Activated B cell treated with CpG ODN at 0.5 μM for 24 hours (primary cell): ENCODE results near the gene CLCN7. TPM values are rescaled to one million over a fixed set of nuclear protein-coding genes. Genes with fewer than 3 reads are reported as not detected.

Source experiments
- ATAC-seq: fragments of 200-7000 bp; cut with Tn5 transposase; one replicate; pipeline ENCODE4 v1.10.0; 2021; ENCODE audit warnings: low read depth, mild to moderate bottlenecking, moderate library complexity
- CTCF ChIA-PET: fragments of 350-600 bp; sonication (Branson Sonifier 250); formaldehyde crosslinking; loops from one replicate; lab custom pipeline; 2021; ENCODE audit warnings: antibody characterized with exemption; lab: Charles Lee
- POLR2A ChIA-PET: fragments of 350-600 bp; sonication (Branson Sonifier 250); formaldehyde crosslinking; loops from one replicate; lab custom pipeline; 2021; ENCODE audit warnings: antibody characterized with exemption; lab: Charles Lee
- DNase-seq: peaks from one replicate; pipeline ENCODE4 v3.0.0; 2022
- H3K27ac Mint-ChIP-seq: one replicate; pipeline ENCODE4 v1.8.0; 2020; ENCODE audit warnings: mixed read lengths
- H3K27me3 Mint-ChIP-seq: one replicate; pipeline ENCODE4 v1.8.0; 2021; ENCODE audit warnings: mixed read lengths
- H3K36me3 Mint-ChIP-seq: one replicate; pipeline ENCODE4 v1.8.0; 2021; ENCODE audit warnings: low read depth, mixed read lengths
- H3K4me1 Mint-ChIP-seq: one replicate; pipeline ENCODE4 v1.8.0; 2021; ENCODE audit warnings: mixed read lengths
- H3K4me3 Mint-ChIP-seq: one replicate; pipeline ENCODE4 v1.8.0; 2020; ENCODE audit warnings: mild to moderate bottlenecking, mixed read lengths
- H3K9me3 Mint-ChIP-seq: one replicate; pipeline ENCODE4 v1.8.0; 2020; ENCODE audit warnings: mixed read lengths
- intact Hi-C: fragments of 100-400 bp; cut with micrococcal nuclease; formaldehyde crosslinking; loops from one replicate; pipeline ENCODE4 v1.15.1; 2024
- total RNA-seq: library from RNA; stranded (reverse); gene quantifications from 2 replicates; pipeline ENCODE4 v1.2.3, GENCODE V29; 2022
- TF ChIP-seq, protein P1 (sequence below): fragments of 200-600 bp; IDR thresholded peaks from one replicate; pipeline ENCODE4 v1.8.0; 2022; ENCODE audit warnings: antibody characterized with exemption, mild to moderate bottlenecking

Gene CLCN7
- total RNA-seq, 1 donor from 2014 or later, result 144 TPM

DNA sequence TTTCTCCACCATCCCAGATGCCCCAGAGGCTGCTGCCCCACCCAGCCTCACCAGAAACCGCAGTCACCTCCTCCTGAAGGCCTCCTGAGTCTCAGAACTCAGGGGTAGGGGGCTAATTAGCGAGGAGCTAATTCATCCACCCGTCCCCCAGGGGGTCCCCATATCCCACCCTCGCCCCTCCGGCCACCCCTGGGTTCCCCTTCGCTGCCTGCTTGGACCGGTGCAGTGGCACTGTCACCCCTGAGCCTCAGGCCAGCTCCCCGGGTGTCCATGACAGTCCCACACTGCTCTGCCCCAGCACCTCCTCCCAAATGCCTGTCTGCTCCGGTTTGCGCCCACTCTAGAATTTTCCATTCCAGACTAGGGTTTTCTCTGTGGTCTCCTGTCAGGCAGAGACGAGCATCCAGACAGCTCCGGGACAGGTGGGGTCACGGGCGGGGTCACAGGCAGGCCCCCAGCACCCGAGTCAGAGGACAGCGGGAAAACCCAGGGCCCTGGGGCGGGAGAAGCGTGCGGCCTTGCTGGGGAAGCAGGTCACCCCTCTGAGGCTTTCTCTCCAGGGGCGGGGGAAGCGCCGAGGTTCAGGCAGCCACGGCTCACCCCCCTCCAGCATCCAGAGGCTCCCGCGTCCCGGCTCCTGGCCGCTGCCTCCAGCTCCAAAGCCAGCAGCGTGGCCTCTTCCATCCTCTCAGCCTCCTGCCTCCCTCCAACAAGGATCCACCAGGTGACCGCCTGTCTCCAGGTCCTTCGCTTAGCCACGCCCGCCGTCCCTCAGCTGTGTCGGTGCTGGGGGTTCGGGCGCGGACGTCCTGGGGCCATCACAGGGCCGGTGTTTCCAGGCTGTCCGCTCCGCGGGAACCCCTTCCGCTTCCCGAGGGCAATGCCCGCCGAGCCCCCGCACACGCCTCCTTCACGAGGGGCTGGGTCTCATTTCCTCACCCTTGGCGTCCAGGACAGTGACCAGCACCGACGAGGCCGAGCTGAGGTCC, 47.1 kb downstream of the CLCN7 start:
- H3K9me3 Mint-ChIP-seq, result no peaks in the 10 kb centered on the region
- DNase-seq, result no peak
- intact Hi-C loops, result loop anchor here (2.0 to 5.0 kb wide), 2 partner anchors 111 to 135 kb away; no protein-coding TSS in a partner anchor
- peaks cover 4% of the 10 kb centered on the region for H3K4me1 Mint-ChIP-seq
- no peak overlapping the region for H3K27ac Mint-ChIP-seq
- ChIA-PET POLR2A (interaction anchor here (1.0 to 2.5 kb wide), 6 partner anchors 7 to 278 kb away, joined by 4 to 16 read pairs (median 4); partner anchors contain the start of genes JPT2, MAPK8IP3, TELO2 and UQCC4), CTCF (interaction anchor here (1.0 to 1.5 kb wide), 4 partner anchors 16 to 250 kb away, joined by 3 to 4 read pairs (median 3); partner anchors contain the start of gene JPT2)
- TF ChIP-seq, protein P1, sequence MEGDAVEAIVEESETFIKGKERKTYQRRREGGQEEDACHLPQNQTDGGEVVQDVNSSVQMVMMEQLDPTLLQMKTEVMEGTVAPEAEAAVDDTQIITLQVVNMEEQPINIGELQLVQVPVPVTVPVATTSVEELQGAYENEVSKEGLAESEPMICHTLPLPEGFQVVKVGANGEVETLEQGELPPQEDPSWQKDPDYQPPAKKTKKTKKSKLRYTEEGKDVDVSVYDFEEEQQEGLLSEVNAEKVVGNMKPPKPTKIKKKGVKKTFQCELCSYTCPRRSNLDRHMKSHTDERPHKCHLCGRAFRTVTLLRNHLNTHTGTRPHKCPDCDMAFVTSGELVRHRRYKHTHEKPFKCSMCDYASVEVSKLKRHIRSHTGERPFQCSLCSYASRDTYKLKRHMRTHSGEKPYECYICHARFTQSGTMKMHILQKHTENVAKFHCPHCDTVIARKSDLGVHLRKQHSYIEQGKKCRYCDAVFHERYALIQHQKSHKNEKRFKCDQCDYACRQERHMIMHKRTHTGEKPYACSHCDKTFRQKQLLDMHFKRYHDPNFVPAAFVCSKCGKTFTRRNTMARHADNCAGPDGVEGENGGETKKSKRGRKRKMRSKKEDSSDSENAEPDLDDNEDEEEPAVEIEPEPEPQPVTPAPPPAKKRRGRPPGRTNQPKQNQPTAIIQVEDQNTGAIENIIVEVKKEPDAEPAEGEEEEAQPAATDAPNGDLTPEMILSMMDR, result no peak
- H3K4me3 Mint-ChIP-seq, result no peak overlapping the region
- ATAC-seq, result no peak
- no peaks in the 10 kb centered on the region for H3K36me3 Mint-ChIP-seq
- no peaks in the 10 kb centered on the region for H3K27me3 Mint-ChIP-seq

DNA sequence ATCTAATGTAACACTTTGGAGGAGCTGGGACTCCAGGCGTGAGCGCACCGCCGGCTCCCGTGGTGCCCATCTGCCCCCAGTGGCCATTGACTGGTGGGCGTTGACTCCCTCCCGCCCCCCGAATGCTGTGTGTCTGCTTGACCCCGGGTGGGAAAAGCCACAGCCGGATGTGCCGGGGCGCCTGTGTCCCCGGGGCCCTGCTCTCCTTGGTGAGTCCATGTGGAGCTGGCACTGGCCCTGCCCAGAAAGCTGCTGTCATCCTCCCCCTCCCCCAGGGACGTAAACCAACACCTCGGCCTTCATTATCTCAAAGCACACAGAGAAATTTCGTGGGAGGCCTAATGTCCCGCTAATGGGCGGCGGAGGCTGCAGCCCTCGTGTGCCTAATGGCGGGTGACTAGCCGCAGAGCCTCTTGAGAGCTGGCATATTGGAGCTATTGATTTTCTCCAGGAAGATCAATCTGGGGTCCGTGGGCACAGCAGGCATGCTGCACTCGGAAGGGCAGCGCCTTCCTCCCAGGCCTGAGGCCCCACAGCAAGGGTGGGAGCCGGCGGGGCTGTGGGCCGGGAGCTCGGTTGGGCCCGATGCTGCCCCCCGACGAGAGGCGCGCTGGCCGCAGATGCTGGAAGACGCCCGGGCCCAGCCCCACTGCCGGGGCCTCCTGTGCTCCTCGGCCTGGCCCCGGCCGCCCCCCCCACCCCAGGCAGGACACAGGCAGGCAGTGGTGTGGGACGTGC, 47.9 kb downstream of the CLCN7 start:
- no peaks in the 10 kb centered on the region for H3K9me3 Mint-ChIP-seq
- ChIA-PET POLR2A (interaction anchor here (2.5 kb wide), 1 partner anchor 66 kb away, joined by 16 read pairs; the partner anchor contains the start of gene TELO2), CTCF (interaction anchor here (1.1 kb wide), 2 partner anchors 16 to 112 kb away, joined by 3 read pairs; no protein-coding TSS in a partner anchor)
- intact Hi-C loops, result loop anchor here (5.0 kb wide), 1 partner anchor 135 kb away; no protein-coding TSS in a partner anchor
- H3K27me3 Mint-ChIP-seq, result no peaks in the 10 kb centered on the region
- H3K4me1 Mint-ChIP-seq, result peaks cover 5% of the 10 kb centered on the region
- H3K36me3 Mint-ChIP-seq, result no peaks in the 10 kb centered on the region
- no peak overlapping the region for H3K4me3 Mint-ChIP-seq
- DNase-seq (no peak), ATAC-seq (no peak)
- TF ChIP-seq, protein P1, result no peak
- no peak overlapping the region for H3K27ac Mint-ChIP-seq

DNA sequence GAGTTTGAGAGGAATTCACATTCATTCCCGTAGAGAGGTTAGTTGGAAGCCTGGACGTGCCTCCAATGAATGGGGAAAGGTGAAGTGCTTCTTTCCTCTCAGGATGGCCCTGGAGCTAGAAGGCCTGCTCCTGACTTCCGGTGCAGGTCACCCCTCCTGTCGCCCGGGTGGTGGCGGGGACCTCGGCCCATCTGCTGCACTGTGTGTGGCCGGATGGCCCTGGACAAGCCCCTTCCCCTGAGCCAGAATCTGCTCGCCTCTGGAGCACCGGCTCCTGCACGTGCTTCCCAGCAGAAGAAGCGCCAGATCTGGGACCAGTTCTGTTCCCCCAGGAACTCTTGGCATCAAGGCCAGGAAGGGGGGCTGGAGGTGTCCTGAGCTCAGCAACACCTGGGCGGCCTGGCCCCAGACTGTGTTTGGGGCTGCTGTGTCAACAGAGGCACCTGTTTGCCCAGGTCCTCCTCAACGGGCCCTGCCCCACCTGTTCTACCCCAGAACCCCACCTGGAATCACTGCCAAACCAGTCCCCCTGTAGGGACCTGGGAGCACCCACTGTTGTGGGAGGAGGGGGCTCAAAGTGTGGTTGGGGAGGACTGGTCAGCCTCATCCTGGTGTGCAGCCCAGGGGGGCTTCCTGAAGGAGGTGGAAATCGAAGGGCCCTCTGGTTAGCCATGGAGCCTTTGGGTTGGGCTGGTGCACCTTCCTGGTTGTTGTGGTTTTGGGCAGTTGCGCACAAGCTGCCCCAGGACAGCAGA, 49.0 kb downstream of the CLCN7 start:
- H3K27ac Mint-ChIP-seq, result no peak overlapping the region
- ChIA-PET CTCF (interaction anchor here (1.1 kb wide), 1 partner anchor 113 kb away, joined by 3 read pairs; no protein-coding TSS in a partner anchor), POLR2A (interaction anchor here (0.5 to 0.7 kb wide), 2 partner anchors 113 to 186 kb away, joined by 3 to 5 read pairs; partner anchors contain the start of genes CRAMP1 and IFT140)
- no peak overlapping the region for H3K4me3 Mint-ChIP-seq
- no peaks in the 10 kb centered on the region for H3K9me3 Mint-ChIP-seq
- TF ChIP-seq, protein P1, result no peak
- DNase-seq, result no peak
- peaks cover 12% of the 10 kb centered on the region for H3K4me1 Mint-ChIP-seq
- H3K27me3 Mint-ChIP-seq, result no peaks in the 10 kb centered on the region
- H3K36me3 Mint-ChIP-seq, result peaks cover 1% of the 10 kb centered on the region
- intact Hi-C loops, result loop anchor here (5.0 kb wide), 1 partner anchor 137 kb away; no protein-coding TSS in a partner anchor
- no peak for ATAC-seq

DNA sequence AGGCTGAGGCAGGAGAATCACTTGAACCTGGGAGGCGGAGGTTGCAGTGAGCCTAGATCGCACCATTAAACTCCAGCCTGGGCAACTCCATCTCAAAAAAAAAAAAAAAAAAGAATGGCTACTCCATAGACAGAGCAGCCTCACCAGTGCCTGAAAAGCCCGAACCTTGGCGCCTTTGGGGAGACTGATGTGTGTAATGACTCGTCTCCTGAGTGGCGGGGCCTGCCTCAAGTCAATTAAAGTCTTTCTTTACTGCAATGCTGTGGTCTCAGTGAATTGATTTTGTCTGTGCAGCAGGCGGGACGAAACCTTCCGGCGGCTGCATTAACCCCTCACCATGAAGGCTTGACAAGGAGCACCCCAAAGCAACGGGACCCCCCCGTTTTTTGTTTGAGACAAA, 50.8 kb downstream of the CLCN7 start:
- ChIA-PET CTCF (no interaction called here), POLR2A (interaction anchor here (0.7 to 1.2 kb wide), 2 partner anchors 57 to 61 kb away, joined by 3 read pairs; no protein-coding TSS in a partner anchor)
- ATAC-seq (no peak), DNase-seq (no peak)
- Mint-ChIP-seq H3K4me1 (peaks cover 24% of the 10 kb centered on the region), H3K27me3 (no peaks in the 10 kb centered on the region), H3K36me3 (peaks cover 4% of the 10 kb centered on the region), H3K27ac (peak overlapping the region; percentile 50), H3K4me3 (no peak overlapping the region), H3K9me3 (no peaks in the 10 kb centered on the region)
- intact Hi-C loops, result loop anchor here (5.0 kb wide), 1 partner anchor 283 kb away; the partner anchor contains the start of gene MAPK8IP3
- TF ChIP-seq, protein P1, result no peak
